Astrocyte of the spinal cord (primary cell): ENCODE measurements around the gene TEAD4.
A peak's percentile ranks its signal among the peaks of the same experiment; 100 is the strongest.

Experiments used
- DNase-seq: peaks from one replicate; pipeline ENCODE4 v3.0.0; 2011; ENCODE audit warnings: low read depth, low spot score
- H3K4me3 ChIP-seq: 2 replicates; pipeline ENCODE4 v1.5.1; 2011; ENCODE audit warnings: low read depth, mild to moderate bottlenecking, low read length, moderate library complexity
- in situ Hi-C: cut with HindIII; loops from 2 replicates; pipeline ENCODE4 v1.10.0; 2017; ENCODE audit warnings: low sequenced_read_pairs
- TF ChIP-seq, protein P1 (sequence below): IDR thresholded peaks from 2 replicates; pipeline ENCODE4 v1.5.1; 2012; ENCODE audit warnings: low read depth, mild to moderate bottlenecking, low read length, inconsistent platforms

Gene TEAD4

DNA sequence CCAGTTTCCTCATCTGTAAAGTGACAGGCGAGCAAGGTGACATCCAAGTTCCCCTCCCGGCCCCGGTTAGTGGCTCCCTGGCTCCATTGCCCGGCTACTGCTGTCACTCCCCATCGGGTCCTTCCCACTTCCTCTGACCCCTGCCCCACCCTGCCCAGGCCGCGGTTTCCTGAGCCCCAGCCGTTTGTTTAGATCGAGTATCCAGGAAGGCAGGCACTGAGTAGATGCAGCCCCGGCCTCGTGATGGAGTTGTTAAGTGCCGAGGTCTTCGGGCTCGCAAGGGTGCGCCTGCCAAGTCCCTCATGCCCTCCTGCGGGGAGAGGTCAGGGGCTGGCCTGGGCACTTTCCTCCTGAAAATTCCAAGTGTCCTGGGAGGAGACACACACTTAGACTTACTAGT, 55.4 kb downstream of the TEAD4 start:
- no peak overlapping the region for H3K4me3 ChIP-seq
- TF ChIP-seq, protein P1, sequence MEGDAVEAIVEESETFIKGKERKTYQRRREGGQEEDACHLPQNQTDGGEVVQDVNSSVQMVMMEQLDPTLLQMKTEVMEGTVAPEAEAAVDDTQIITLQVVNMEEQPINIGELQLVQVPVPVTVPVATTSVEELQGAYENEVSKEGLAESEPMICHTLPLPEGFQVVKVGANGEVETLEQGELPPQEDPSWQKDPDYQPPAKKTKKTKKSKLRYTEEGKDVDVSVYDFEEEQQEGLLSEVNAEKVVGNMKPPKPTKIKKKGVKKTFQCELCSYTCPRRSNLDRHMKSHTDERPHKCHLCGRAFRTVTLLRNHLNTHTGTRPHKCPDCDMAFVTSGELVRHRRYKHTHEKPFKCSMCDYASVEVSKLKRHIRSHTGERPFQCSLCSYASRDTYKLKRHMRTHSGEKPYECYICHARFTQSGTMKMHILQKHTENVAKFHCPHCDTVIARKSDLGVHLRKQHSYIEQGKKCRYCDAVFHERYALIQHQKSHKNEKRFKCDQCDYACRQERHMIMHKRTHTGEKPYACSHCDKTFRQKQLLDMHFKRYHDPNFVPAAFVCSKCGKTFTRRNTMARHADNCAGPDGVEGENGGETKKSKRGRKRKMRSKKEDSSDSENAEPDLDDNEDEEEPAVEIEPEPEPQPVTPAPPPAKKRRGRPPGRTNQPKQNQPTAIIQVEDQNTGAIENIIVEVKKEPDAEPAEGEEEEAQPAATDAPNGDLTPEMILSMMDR, result no peak
- in situ Hi-C loops, result no loop called here
- no peak for DNase-seq

DNA sequence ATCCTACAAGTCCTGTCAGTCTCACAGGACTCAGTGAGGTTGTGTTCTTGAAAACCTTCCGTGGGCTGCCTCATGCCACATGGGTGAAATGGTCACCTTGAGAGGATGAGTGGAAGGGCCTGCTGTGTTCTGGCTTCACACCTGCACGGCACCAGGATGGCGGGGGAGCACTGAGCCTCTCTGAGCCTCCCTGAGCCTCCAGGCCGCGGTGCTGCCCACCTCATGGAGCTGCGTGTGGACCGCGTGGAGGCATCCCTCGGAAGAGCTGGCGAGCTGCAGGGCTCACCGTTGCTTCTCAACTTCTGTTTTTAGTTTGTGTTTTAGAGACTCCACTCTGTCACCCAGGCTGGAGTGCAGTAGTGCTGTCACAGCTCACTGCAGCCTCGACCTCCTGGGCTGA, 56.2 kb downstream of the TEAD4 start:
- no peak overlapping the region for H3K4me3 ChIP-seq
- DNase-seq, result no peak
- TF ChIP-seq, protein P1, result no peak
- in situ Hi-C loops, result no loop called here

DNA sequence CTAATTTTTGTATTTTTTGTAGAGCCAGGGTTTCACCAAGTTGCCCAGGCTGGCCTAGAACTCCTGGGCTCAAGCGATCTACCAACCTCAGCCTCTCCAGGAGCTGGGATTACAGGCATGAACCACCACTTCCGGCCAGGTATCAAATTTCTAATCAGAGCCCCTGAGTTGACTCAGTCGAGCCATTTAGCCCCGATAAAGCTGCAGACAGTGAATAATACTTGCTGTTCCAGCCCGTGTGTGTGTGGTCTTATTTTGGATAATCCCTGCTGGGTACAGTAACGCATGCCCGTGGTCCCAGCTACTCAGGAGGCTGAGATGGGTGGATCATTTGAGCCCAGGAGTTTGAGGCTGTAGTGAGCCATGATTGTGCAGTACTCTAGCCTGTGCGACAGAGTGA, 57.0 kb downstream of the TEAD4 start:
- TF ChIP-seq, protein P1, result no peak
- H3K4me3 ChIP-seq, result no peak overlapping the region
- in situ Hi-C loops, result no loop called here
- peak; percentile 10 for DNase-seq

DNA sequence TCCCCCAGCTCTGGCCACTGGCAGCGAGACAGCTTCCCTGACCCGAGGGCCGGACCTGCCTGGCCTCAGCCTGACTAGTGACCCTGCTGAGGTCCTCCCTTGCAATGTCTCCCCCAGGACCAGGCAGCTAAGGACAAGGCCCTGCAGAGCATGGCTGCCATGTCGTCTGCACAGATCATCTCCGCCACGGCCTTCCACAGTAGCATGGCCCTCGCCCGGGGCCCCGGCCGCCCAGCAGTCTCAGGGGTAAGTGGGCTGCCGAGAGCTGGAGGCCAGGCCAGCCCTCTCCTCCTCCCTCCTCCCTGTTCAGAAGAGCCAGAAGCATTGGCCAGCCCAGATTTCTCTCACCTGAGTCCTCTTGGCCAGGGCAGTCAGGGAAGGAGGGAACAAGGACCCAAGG, 58.1 kb downstream of the TEAD4 start:
- no peak for DNase-seq
- H3K4me3 ChIP-seq, result no peak overlapping the region
- in situ Hi-C loops, result no loop called here
- TF ChIP-seq, protein P1, result no peak

DNA sequence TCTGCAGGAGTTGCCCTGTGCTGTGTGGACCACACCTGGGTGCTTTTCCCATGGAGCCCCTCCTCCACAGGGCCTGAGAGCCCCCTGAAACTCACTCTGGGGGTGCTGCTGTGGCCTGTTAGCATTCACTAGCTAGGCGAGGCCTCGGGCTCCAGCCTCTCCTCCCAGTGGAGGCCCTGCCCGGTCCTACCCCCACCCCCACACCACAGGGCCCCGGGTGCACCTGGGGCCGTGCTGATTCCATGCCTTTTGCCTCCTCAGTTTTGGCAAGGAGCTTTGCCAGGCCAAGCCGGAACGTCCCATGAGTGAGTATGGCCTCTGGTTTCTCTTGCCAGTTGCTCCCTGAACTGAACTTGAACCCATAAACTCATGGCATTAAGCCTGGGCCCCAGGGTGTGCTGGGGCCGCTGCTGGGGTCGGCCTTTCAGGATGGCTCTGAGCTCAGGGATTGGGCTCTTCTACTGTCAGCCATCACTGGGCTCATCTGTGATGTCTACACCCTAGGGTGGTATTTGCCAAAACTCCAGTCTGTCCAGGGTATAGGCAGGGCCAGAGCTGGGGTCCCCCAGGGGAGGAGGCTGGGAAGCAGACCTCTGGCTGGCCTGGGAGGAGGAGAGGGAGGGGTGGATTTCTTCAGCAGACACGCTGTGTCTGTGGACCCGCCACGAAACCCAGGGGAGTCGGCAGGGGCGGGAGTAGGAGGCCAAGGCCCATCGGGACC, 59.2 kb downstream of the TEAD4 start:
- in situ Hi-C loops, result no loop called here
- DNase-seq, result no peak
- TF ChIP-seq, protein P1, result no peak
- H3K4me3 ChIP-seq, result no peak overlapping the region

DNA sequence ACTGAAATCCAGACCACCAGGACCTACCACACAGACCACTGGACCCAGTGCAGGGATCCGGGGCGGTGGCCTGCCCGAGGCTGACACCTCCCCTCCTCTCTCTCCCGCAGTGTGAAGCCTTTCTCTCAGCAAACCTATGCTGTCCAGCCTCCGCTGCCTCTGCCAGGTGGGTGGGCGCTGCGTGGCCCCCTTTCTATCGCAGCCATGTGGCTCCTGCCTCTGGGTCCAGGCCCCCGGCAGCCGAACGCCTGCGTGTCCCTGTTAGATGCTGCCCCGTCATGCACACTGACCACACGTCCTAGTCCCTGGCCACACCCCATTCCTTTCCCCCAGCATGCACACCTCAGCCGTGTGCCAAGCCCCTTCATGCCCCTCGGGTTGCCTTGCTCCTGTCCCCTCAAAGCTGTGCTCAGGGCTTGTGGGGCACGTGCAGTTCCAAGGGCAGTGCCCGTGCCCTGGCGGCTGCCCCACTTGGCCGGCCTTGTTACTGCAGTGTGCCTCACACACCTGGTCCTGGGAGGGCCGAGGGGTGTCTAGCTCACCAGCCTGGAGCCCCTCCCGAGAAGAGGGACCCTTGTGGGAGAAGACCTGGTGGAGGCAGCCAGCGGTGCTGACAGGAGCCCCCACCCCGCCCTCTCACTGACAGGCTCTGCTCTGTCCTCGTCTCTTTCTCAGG, 59.9 kb downstream of the TEAD4 start:
- DNase-seq, result no peak
- in situ Hi-C loops, result no loop called here
- no peak overlapping the region for H3K4me3 ChIP-seq
- TF ChIP-seq, protein P1, result no peak
